Activated T-helper 1 cell treated with Interleukin-2 at 50 U/mL for 16 hours (primary cell): Measurements from ENCODE around the gene FYB1.
A peak's percentile ranks its signal among the peaks of the same experiment; 100 is the strongest.

ENCODE experiments used
- DNase-seq: peaks from one replicate; pipeline ENCODE4 v3.0.0-alpha.2; 2020; ENCODE audit warnings: low read depth

Gene FYB1

GRCh38 chr5:39203951-39204350 lies 15.4 kb downstream of the FYB1 start:
- DNase-seq, result no peak

GRCh38 chr5:39203275-39203922 lies 16.0 kb downstream of the FYB1 start:
- DNase-seq, result no peak

- no peak for DNase-seq
Observed at GRCh38 chr5:39202597-39203274, 16.6 kb downstream of the FYB1 start.

GRCh38 chr5:39201781-39202596 lies 17.4 kb downstream of the FYB1 start:
- DNase-seq, result no peak

GRCh38 chr5:39201160-39201780 lies 18.1 kb downstream of the FYB1 start:
- no peak for DNase-seq

- DNase-seq, result no peak
Observed at GRCh38 chr5:39200081-39200480, 19.3 kb downstream of the FYB1 start.

- no peak for DNase-seq
Observed at GRCh38 chr5:39199335-39199734, 20.0 kb downstream of the FYB1 start.

- DNase-seq, result no peak
Observed at GRCh38 chr5:39198127-39198526, 21.2 kb downstream of the FYB1 start.

GRCh38 chr5:39197556-39197955 lies 21.8 kb downstream of the FYB1 start:
- DNase-seq, result peak; percentile 48

- no peak for DNase-seq
Observed at GRCh38 chr5:39195198-39195826, 24.1 kb downstream of the FYB1 start.

GRCh38 chr5:39194466-39195136 lies 24.8 kb downstream of the FYB1 start:
- DNase-seq, result no peak

- DNase-seq, result no peak
Observed at GRCh38 chr5:39193553-39194465, 25.6 kb downstream of the FYB1 start.

- DNase-seq, result no peak
Observed at GRCh38 chr5:39192450-39193160, 26.8 kb downstream of the FYB1 start.

- DNase-seq, result no peak
Observed at GRCh38 chr5:39191216-39191615, 28.1 kb downstream of the FYB1 start.

- no peak for DNase-seq
Observed at GRCh38 chr5:39190311-39191102, 28.9 kb downstream of the FYB1 start.

GRCh38 chr5:39189292-39189955 lies 29.9 kb downstream of the FYB1 start:
- no peak for DNase-seq

- no peak for DNase-seq
Observed at GRCh38 chr5:39187831-39188731, 31.3 kb downstream of the FYB1 start.
